Measurements from ENCODE around the gene C20orf96. TPM values are rescaled to one million over a fixed set of nuclear protein-coding genes. Genes with fewer than 3 reads are reported as not detected.

The C20orf96 gene
- total and polyA plus RNA-seq, 4 donors = 0.70 to 2.6 (median 1.7) TPM

DNA sequence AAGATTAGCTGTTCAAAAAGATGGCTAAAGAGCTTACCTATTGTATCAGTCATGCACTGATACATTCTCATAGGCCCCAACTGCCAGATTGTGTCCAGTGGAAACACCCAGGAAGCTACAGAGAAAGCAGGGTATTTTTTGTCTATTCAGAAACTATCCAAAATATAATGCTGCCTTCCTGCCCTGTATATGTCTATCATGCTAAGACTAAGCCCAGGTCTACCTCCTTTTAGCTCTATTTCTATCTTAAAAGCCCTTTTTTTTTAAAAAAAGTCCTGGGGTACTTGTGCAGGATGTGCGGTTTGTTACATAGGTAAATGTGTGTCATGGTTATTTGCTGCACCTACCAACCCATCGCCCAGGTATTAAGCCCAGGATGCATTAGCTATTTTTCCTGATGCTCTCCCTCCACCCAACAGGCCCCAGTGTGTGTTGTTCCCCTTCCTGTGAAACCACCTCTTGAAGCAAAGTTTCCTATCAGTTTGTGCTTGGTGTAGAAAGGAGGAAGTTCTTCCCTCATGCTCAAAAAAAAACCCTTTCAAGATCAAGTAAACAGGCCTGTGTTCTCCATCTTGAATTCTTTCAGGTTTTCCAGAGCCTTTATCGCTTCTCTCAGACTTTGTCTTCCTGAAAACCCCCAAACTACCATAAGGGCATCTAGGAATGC lies 63.0 kb downstream of the C20orf96 start:
- Histone ChIP-seq H3K9me3 (ENCODE audit: control insufficient read depth in 4 of 4, low read length in 3 of 4) (no peaks in the 10 kb centered on the region), H3K36me3 (ENCODE audit: control insufficient read depth in 4 of 4, insufficient read depth in 3 of 4, low read depth in 1 of 4, low read length in 3 of 4) (no peaks in the 10 kb centered on the region), H3K27me3 (ENCODE audit: control insufficient read depth in 4 of 4, insufficient read depth in 4 of 4, low read length in 3 of 4) (peaks cover 0 to 3% (median 0%) of the 10 kb centered on the region in 4 donors), H3K4me3 (ENCODE audit: low read depth in 1 of 3, low read length in 3 of 3) (no peak overlapping the region), H3K4me1 (ENCODE audit: control insufficient read depth in 4 of 4, insufficient read depth in 4 of 4, low read length in 3 of 4) (no peaks in the 10 kb centered on the region), H3K9ac (ENCODE audit: low read depth in 1 of 2, low read length in 2 of 2) (no peak overlapping the region), H3K27ac (ENCODE audit: low read depth in 1 of 2, low read length in 2 of 2) (no peak overlapping the region)
- WGBS = 74% methylated on average over 3 of the region's 3 CpGs
- no peak for DNase-seq (ENCODE audit: low spot score)
- TF ChIP-seq, protein P1, sequence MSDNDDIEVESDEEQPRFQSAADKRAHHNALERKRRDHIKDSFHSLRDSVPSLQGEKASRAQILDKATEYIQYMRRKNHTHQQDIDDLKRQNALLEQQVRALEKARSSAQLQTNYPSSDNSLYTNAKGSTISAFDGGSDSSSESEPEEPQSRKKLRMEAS (IDR thresholded peaks at IDR 0.05) = no peak
- TF ChIP-seq SP1 (IDR thresholded peaks at IDR 0.05) (no peak), FOXA2 (IDR thresholded peaks at IDR 0.05) (no peak), ZBTB33 (IDR thresholded peaks at IDR 0.05) (no peak), RAD21 (IDR thresholded peaks at IDR 0.05) (no peak), HNF4G (IDR thresholded peaks at IDR 0.05) (no peak), HNF4A (conservative IDR thresholded peaks at IDR 0.05) (no peak), ATF3 (IDR thresholded peaks at IDR 0.05) (no peak), RXRA (IDR thresholded peaks at IDR 0.05) (no peak), FOXA1 (IDR thresholded peaks at IDR 0.05) (no peak), GABPA (IDR thresholded peaks at IDR 0.05 in 1 of 2, conservative IDR thresholded peaks at IDR 0.05 in 1 of 2) (no peak), NR2F2 (IDR thresholded peaks at IDR 0.05) (no peak), JUND (IDR thresholded peaks at IDR 0.05) (no peak), YY1 (IDR thresholded peaks at IDR 0.05) (no peak), EGR1 (IDR thresholded peaks at IDR 0.05; ENCODE audit: low read depth in 2 of 2) (no peak), TAF1 (conservative IDR thresholded peaks at IDR 0.05) (no peak), REST (IDR thresholded peaks at IDR 0.05) (no peak)
- TF ChIP-seq, protein P2, sequence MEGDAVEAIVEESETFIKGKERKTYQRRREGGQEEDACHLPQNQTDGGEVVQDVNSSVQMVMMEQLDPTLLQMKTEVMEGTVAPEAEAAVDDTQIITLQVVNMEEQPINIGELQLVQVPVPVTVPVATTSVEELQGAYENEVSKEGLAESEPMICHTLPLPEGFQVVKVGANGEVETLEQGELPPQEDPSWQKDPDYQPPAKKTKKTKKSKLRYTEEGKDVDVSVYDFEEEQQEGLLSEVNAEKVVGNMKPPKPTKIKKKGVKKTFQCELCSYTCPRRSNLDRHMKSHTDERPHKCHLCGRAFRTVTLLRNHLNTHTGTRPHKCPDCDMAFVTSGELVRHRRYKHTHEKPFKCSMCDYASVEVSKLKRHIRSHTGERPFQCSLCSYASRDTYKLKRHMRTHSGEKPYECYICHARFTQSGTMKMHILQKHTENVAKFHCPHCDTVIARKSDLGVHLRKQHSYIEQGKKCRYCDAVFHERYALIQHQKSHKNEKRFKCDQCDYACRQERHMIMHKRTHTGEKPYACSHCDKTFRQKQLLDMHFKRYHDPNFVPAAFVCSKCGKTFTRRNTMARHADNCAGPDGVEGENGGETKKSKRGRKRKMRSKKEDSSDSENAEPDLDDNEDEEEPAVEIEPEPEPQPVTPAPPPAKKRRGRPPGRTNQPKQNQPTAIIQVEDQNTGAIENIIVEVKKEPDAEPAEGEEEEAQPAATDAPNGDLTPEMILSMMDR (IDR thresholded peaks at IDR 0.05; ENCODE audit: low read depth, low read length, missing input control) = no peak
